K562 (cell line): ENCODE data around the gene FAM149B1. TPM values are rescaled to one million over a fixed set of nuclear protein-coding genes. Genes with fewer than 3 reads are reported as not detected.

Source experiments
- BRD9 ChIP-seq: fragments of 450-650 bp; IDR thresholded peaks from 2 replicates; pipeline ENCODE4 v1.6.1; 2018; ENCODE audit warnings: low read depth; ENCODE audit not compliant: partially characterized antibody
- BRF1 ChIP-seq: IDR thresholded peaks from 3 replicates; pipeline ENCODE4 v1.6.1; 2011; ENCODE audit warnings: borderline replicate concordance, mild to moderate bottlenecking; ENCODE audit not compliant: insufficient read length; ENCODE audit errors: extremely low read depth
- CCNT2 ChIP-seq: IDR thresholded peaks from 2 replicates; pipeline ENCODE4 v1.6.1; 2011; ENCODE audit warnings: borderline replicate concordance, low read depth, mild to moderate bottlenecking, moderate library complexity, mixed read lengths, low read length; ENCODE audit not compliant: insufficient read length; ENCODE audit errors: extremely low read depth
- FOXM1 ChIP-seq, 2 experiments: fragments of 450-650 bp in 1 of 2; sonication (generic) in 1 of 2; formaldehyde crosslinking in 1 of 2; IDR thresholded peaks; 2 replicates each; pipeline versions ENCODE4 v1.6.1 to v1.9.0; 2017 to 2022; ENCODE audit warnings: low read depth in 2 of 2, mild to moderate bottlenecking in 2 of 2, missing genetic modification reagents in 1 of 2, moderate library complexity in 1 of 2
- GABPB1 ChIP-seq: sonication (generic); formaldehyde crosslinking; IDR thresholded peaks from 2 replicates; pipeline ENCODE4 v1.8.0; 2022; ENCODE audit warnings: mild to moderate bottlenecking, missing genetic modification reagents
- HMGXB4 ChIP-seq: sonication (generic); formaldehyde crosslinking; IDR thresholded peaks from 2 replicates; pipeline ENCODE4 v1.8.1; 2023; ENCODE audit warnings: mild to moderate bottlenecking, missing genetic modification reagents
- MAFK ChIP-seq: IDR thresholded peaks from 2 replicates; pipeline ENCODE4 v1.6.1; 2011; ENCODE audit warnings: low read length, improper control_type of control experiment
- NR4A1 ChIP-seq, 2 experiments: fragments of 250-450 bp in 1 of 2; fragments of 450-650 bp in 1 of 2; sonication (Bioruptor Pico) in 1 of 2; IDR thresholded peaks; 2 replicates each; pipeline versions ENCODE4 v1.4.0 to v1.6.1; 2016 to 2020; ENCODE audit warnings: mild to moderate bottlenecking in 2 of 2, missing compliant biosample characterization in 1 of 2, missing genetic modification characterization in 1 of 2, moderate library complexity in 1 of 2
- POLR3A ChIP-seq: IDR thresholded peaks from 2 replicates; pipeline ENCODE4 v1.6.1; 2011; ENCODE audit warnings: borderline replicate concordance, mild to moderate bottlenecking, moderate library complexity; ENCODE audit not compliant: insufficient read length, insufficient read depth; ENCODE audit errors: extremely low read depth
- RERE ChIP-seq: sonication (generic); formaldehyde crosslinking; IDR thresholded peaks from 2 replicates; pipeline ENCODE4 v1.8.0; 2023; ENCODE audit warnings: missing genetic modification reagents, mild to moderate bottlenecking, borderline replicate concordance
- SMARCB1 ChIP-seq: IDR thresholded peaks from 2 replicates; pipeline ENCODE4 v1.6.1; 2011; ENCODE audit warnings: improper control_type of control experiment, low read depth; ENCODE audit not compliant: insufficient read length
- SP2 ChIP-seq: IDR thresholded peaks from 2 replicates; pipeline ENCODE4 v1.6.1; 2011; ENCODE audit warnings: mild to moderate bottlenecking, low read depth, low read length, moderate library complexity; ENCODE audit not compliant: poor library complexity, severe bottlenecking; ENCODE audit errors: extremely low read depth
- SRSF1 ChIP-seq: fragments of 200-400 bp; formaldehyde crosslinking; IDR thresholded peaks from 2 replicates; pipeline ENCODE4 v1.6.1; 2017; ENCODE audit warnings: mild to moderate bottlenecking, low read depth, low read length, moderate library complexity
- TFAM ChIP-seq: fragments of 250-450 bp; sonication (Bioruptor Pico); conservative IDR thresholded peaks from 2 replicates; pipeline ENCODE4 v1.5.0; 2021; ENCODE audit warnings: mild to moderate bottlenecking, moderate library complexity
- TFE3 ChIP-seq: fragments of 450-650 bp; formaldehyde crosslinking; IDR thresholded peaks from 2 replicates; pipeline ENCODE4 v1.4.0; 2020; ENCODE audit warnings: mild to moderate bottlenecking, mixed read lengths
- U2AF1 ChIP-seq: fragments of 200-400 bp; formaldehyde crosslinking; optimal IDR thresholded peaks from 2 replicates; pipeline ENCODE3; 2017; ENCODE audit warnings: mild to moderate bottlenecking, low read depth, low read length, moderate library complexity
- ZNF436 ChIP-seq: fragments of 250-450, 450-650 bp; sonication (Bioruptor Pico); formaldehyde crosslinking; IDR thresholded peaks from 2 replicates; pipeline ENCODE4 v1.7.0; 2020; ENCODE audit warnings: mild to moderate bottlenecking
- polyA plus RNA-seq, 8 experiments: library from polyadenylated mRNA; depleted of rRNA in 4 of 8; stranded (reverse) in 5 of 8; unstranded in 3 of 8; fragments of >200 nt; fragmentation: Nextera tagmentation in 2 of 8; fragmentation: Illumina TruSeq in 1 of 8; extraction: Ambion mirVana in 2 of 8; extraction: Trizol in 1 of 8; gene quantifications; 2 replicates each; pipeline versions ENCODE4 v1.2.1 to v1.2.3, GENCODE V29; 2011 to 2014; ENCODE audit warnings: inconsistent platforms in 1 of 8, missing spikeins in 1 of 8
- total RNA-seq, 7 experiments: library from RNA; depleted of rRNA in 6 of 7; stranded (reverse); fragments of >200 nt in 6 of 7; fragmentation: Illumina TruSeq in 2 of 7; extraction: Trizol in 2 of 7; gene quantifications; 2 replicates each; pipeline versions ENCODE4 v1.2.1 to v1.2.3, GENCODE V29; 2011 to 2021; ENCODE audit warnings: low replicate concordance in 1 of 7

The FAM149B1 gene
- total and polyA plus RNA-seq, 9 of the 15 experiments (the other 6 are each of a cell fraction or from before 2014, with no cell fraction given): 4.2 to 18.5 (median 9.3) TPM

- no peak for TF ChIP-seq RERE (CRISPR knock-in tag)
- TF ChIP-seq ZNF436 (CRISPR knock-in tag): no peak
- no peak for TF ChIP-seq SMARCB1
- TF ChIP-seq POLR3A: no peak
- no peak for TF ChIP-seq TFE3 (CRISPR knock-in tag)
- TF ChIP-seq GABPB1 (CRISPR knock-in tag): peak; percentile 99
- no peak for TF ChIP-seq U2AF1
- peak; percentile 98 for TF ChIP-seq CCNT2
- TF ChIP-seq SRSF1: no peak
- TF ChIP-seq MAFK: peak; percentile 28; the same call in 1 of the 2 replicates
- TF ChIP-seq TFAM (CRISPR knock-in tag): no peak
- TF ChIP-seq BRD9: no peak
- TF ChIP-seq BRF1: no peak
- TF ChIP-seq FOXM1 (IDR thresholded peaks at IDR 0.05; ENCODE audit: low read depth): peak; percentile 50; the same call in 1 of the 2 replicates
- no peak for TF ChIP-seq FOXM1 (CRISPR knock-in tag; IDR thresholded peaks at IDR 0.05; ENCODE audit: low read depth)
- TF ChIP-seq HMGXB4 (CRISPR knock-in tag): peak; percentile 48; the same call in 1 of the 2 replicates
- no peak for TF ChIP-seq SP2
- no peak for TF ChIP-seq NR4A1 (CRISPR knock-in tag; IDR thresholded peaks at IDR 0.05)
- 0 out of 2 replicates have a peak, but pooled peaks have one; percentile 31 for TF ChIP-seq NR4A1 (tag; IDR thresholded peaks at IDR 0.05)
Observed at GRCh38 chr10:73167783-73168464, at the start of gene FAM149B1, which contains the start of gene ECD (continued).
